H1 (cell line): ENCODE measurements around the gene CNGB1. TPM values are rescaled to one million over a fixed set of nuclear protein-coding genes. Genes with fewer than 3 reads are reported as not detected.

Source experiments
- CTCF ChIA-PET: fragments of 300-600 bp; sonication (Branson Sonifier 250); formaldehyde crosslinking; loops from one replicate; lab custom pipeline; 2021; ENCODE audit not compliant: partially characterized antibody; lab: Charles Lee
- POLR2A ChIA-PET: fragments of 300-600 bp; sonication (Branson Sonifier 250); formaldehyde crosslinking; loops from one replicate; lab custom pipeline; 2021; ENCODE audit warnings: inconsistent platforms; ENCODE audit not compliant: partially characterized antibody; lab: Charles Lee
- DNase-seq, 2 experiments: peaks; one replicate each; pipeline versions ENCODE4 v3.0.0 to v3.0.0-alpha.2; 2010 to 2022; ENCODE audit warnings: low spot score in 2 of 2, low read depth in 1 of 2, mixed read lengths in 1 of 2
- FAIRE-seq: peaks from 2 replicates; lab custom pipeline; 2011; peaks lifted over from hg19 to GRCh38; lab: Jason Lieb, UNC
- H2AFZ ChIP-seq: 2 replicates; pipeline ENCODE4 v1.8.1; 2012; ENCODE audit warnings: low read length, inconsistent platforms
- H2AK5ac ChIP-seq: 2 replicates; pipeline ENCODE4 v1.6.1; 2013; ENCODE audit warnings: low read depth, low read length
- H2BK120ac ChIP-seq: replicated peaks from 2 replicates; pipeline ENCODE3; 2013; ENCODE audit warnings: low read depth, low read length, inconsistent platforms
- H2BK12ac ChIP-seq: 2 replicates; pipeline ENCODE4 v1.6.1; 2013; ENCODE audit warnings: low read depth, low read length
- H2BK15ac ChIP-seq: 2 replicates; pipeline ENCODE4 v1.6.1; 2013; ENCODE audit warnings: low read length
- H2BK20ac ChIP-seq: 2 replicates; pipeline ENCODE4 v1.6.1; 2013; ENCODE audit warnings: low read length
- H2BK5ac ChIP-seq: 2 replicates; pipeline ENCODE4 v1.6.1; 2013; ENCODE audit warnings: low read depth, low read length
- H3K14ac ChIP-seq: 2 replicates; pipeline ENCODE4 v1.6.1; 2013; ENCODE audit warnings: inconsistent platforms; ENCODE audit not compliant: insufficient read length
- H3K18ac ChIP-seq: 2 replicates; pipeline ENCODE4 v1.6.1; 2013; ENCODE audit warnings: low read length; ENCODE audit errors: extremely low read depth
- H3K23ac ChIP-seq: 2 replicates; pipeline ENCODE4 v1.6.1; 2013; ENCODE audit warnings: inconsistent platforms; ENCODE audit not compliant: insufficient read length
- H3K23me2 ChIP-seq: 2 replicates; pipeline ENCODE4 v1.6.1; 2013; ENCODE audit warnings: low read depth, low read length
- H3K27ac ChIP-seq: 2 replicates; pipeline ENCODE4 v1.6.1; 2011; ENCODE audit warnings: low read depth, low read length, inconsistent platforms
- H3K27me3 ChIP-seq, 4 experiments: replicated peaks in 1 of 4; 1 replicate in 1 of 4; 2 replicates in 3 of 4; pipeline versions ENCODE4 v1.6.1 to v1.8.1; 2011 to 2013; ENCODE audit warnings: low read length in 3 of 4, mild to moderate bottlenecking in 3 of 4, inconsistent platforms in 2 of 4, mixed read lengths in 2 of 4, moderate library complexity in 1 of 4; ENCODE audit not compliant: control insufficient read depth in 3 of 4, insufficient read depth in 3 of 4; ENCODE audit errors: extremely low read depth in 1 of 4
- H3K36me3 ChIP-seq, 4 experiments: 2 replicates each; pipeline versions ENCODE4 v1.6.1 to v1.8.1; 2011 to 2013; ENCODE audit warnings: mild to moderate bottlenecking in 4 of 4, low read length in 3 of 4, moderate library complexity in 2 of 4, control low read depth in 1 of 4, inconsistent platforms in 1 of 4; ENCODE audit not compliant: insufficient read depth in 4 of 4, control insufficient read depth in 2 of 4
- H3K4ac ChIP-seq: replicated peaks from 2 replicates; pipeline ENCODE3; 2013; ENCODE audit warnings: low read length, low read depth, mixed read lengths, inconsistent platforms; ENCODE audit not compliant: insufficient read length
- H3K4me1 ChIP-seq, 4 experiments: replicated peaks in 1 of 4; 1 replicate in 1 of 4; 2 replicates in 3 of 4; pipeline versions ENCODE4 v1.6.1 to v1.8.1; 2011 to 2013; ENCODE audit warnings: low read length in 3 of 4, inconsistent platforms in 2 of 4, mixed read lengths in 1 of 4; ENCODE audit not compliant: insufficient read depth in 4 of 4, control insufficient read depth in 3 of 4
- H3K4me2 ChIP-seq, 2 experiments: 2 replicates each; pipeline versions ENCODE4 v1.6.1 to v1.8.1; 2011 to 2013; ENCODE audit warnings: low read depth in 2 of 2, low read length in 2 of 2, control low read depth in 1 of 2, inconsistent platforms in 1 of 2, mild to moderate bottlenecking in 1 of 2; ENCODE audit not compliant: insufficient read depth in 1 of 2
- H3K4me3 ChIP-seq, 4 experiments: fragments of 200-600, 300-600 bp in 1 of 4; sonication (generic), shearing (Covaris generic), sonication (Bioruptor Twin) in 1 of 4; 2 replicates each; pipeline versions ENCODE4 v1.5.1 to v1.8.1; 2011 to 2016; ENCODE audit warnings: low read length in 4 of 4, low read depth in 3 of 4, control low read depth in 2 of 4, inconsistent platforms in 2 of 4, mild to moderate bottlenecking in 2 of 4, mixed read lengths in 1 of 4, moderate library complexity in 1 of 4; ENCODE audit not compliant: insufficient read depth in 2 of 4; ENCODE audit errors: extremely low read depth in 1 of 4
- H3K56ac ChIP-seq: replicated peaks from 2 replicates; pipeline ENCODE3; 2013; ENCODE audit warnings: low read depth, mild to moderate bottlenecking, mixed read lengths, low read length, inconsistent platforms; ENCODE audit not compliant: insufficient read length
- H3K79me1 ChIP-seq: 2 replicates; pipeline ENCODE4 v1.6.1; 2013; ENCODE audit warnings: low read depth, low read length, control low read depth
- H3K79me2 ChIP-seq, 2 experiments: 2 replicates each; pipeline versions ENCODE4 v1.6.1 to v1.8.1; 2012 to 2013; ENCODE audit warnings: low read length in 2 of 2, mild to moderate bottlenecking in 2 of 2, inconsistent platforms in 1 of 2; ENCODE audit not compliant: insufficient read depth in 2 of 2, control insufficient read depth in 1 of 2
- H3K9ac ChIP-seq, 4 experiments: replicated peaks in 1 of 4; 1 replicate in 1 of 4; 2 replicates in 3 of 4; pipeline versions ENCODE4 v1.6.1 to v1.8.1; 2011 to 2013; ENCODE audit warnings: low read depth in 3 of 4, low read length in 3 of 4, control low read depth in 2 of 4, mild to moderate bottlenecking in 2 of 4, moderate library complexity in 2 of 4, inconsistent platforms in 1 of 4; ENCODE audit errors: extremely low read depth in 1 of 4
- H3K9me3 ChIP-seq, 2 experiments: 2 replicates each; pipeline versions ENCODE4 v1.6.1 to v1.8.1; 2012 to 2013; ENCODE audit warnings: mild to moderate bottlenecking in 2 of 2, moderate library complexity in 2 of 2, control low read depth in 1 of 2, inconsistent platforms in 1 of 2, low read depth in 1 of 2, low read length in 1 of 2, mixed read lengths in 1 of 2; ENCODE audit not compliant: insufficient read depth in 2 of 2
- H4K20me1 ChIP-seq, 2 experiments: replicated peaks in 1 of 2; 2 replicates each; pipeline versions ENCODE3 to v1.8.1; 2011 to 2013; ENCODE audit warnings: inconsistent platforms in 2 of 2, low read length in 2 of 2, mild to moderate bottlenecking in 1 of 2; ENCODE audit not compliant: insufficient read depth in 2 of 2, control insufficient read depth in 1 of 2
- H4K5ac ChIP-seq: 2 replicates; pipeline ENCODE4 v1.6.1; 2013; ENCODE audit warnings: low read length, low read depth, mixed read lengths, inconsistent platforms; ENCODE audit not compliant: insufficient read length
- H4K8ac ChIP-seq: 2 replicates; pipeline ENCODE4 v1.8.0; 2013; ENCODE audit warnings: mild to moderate bottlenecking, moderate library complexity, low read length, inconsistent platforms; ENCODE audit not compliant: insufficient read depth; ENCODE audit errors: extremely low read depth
- H4K91ac ChIP-seq: replicated peaks from 2 replicates; pipeline ENCODE3; 2013; ENCODE audit warnings: low read length, mixed read lengths, inconsistent platforms; ENCODE audit not compliant: insufficient read length
- CHD1 ChIP-seq: IDR thresholded peaks from 2 replicates; pipeline ENCODE4 v1.6.1; 2012; ENCODE audit warnings: low read depth, low read length, improper control_type of control experiment
- GABPA ChIP-seq: IDR thresholded peaks from 2 replicates; pipeline ENCODE4 v1.6.1; 2011; ENCODE audit warnings: mild to moderate bottlenecking, low read length, moderate library complexity, borderline replicate concordance; ENCODE audit not compliant: insufficient read depth
- GTF2F1 ChIP-seq: IDR thresholded peaks from 2 replicates; pipeline ENCODE4 v1.6.1; 2012; ENCODE audit warnings: low read depth, low read length, improper control_type of control experiment, borderline replicate concordance
- MAX ChIP-seq: IDR thresholded peaks from 2 replicates; pipeline ENCODE4 v1.6.1; 2012; ENCODE audit warnings: inconsistent platforms
- POU5F1 ChIP-seq: IDR thresholded peaks from 2 replicates; pipeline ENCODE4 v1.6.1; 2011; ENCODE audit warnings: low read depth, mild to moderate bottlenecking, low read length, moderate library complexity
- YY1 ChIP-seq: IDR thresholded peaks from 2 replicates; pipeline ENCODE4 v1.6.1; 2011; ENCODE audit warnings: low read depth, mild to moderate bottlenecking, low read length
- WGBS, 2 experiments: shearing (Covaris generic) in 1 of 2; methylation state at CpG; one replicate each; pipeline versions ENCODE4 v1.1.6 to v1.1.7; 2013 to 2015; ENCODE audit warnings: low lambda C conversion rate in 2 of 2, mixed read lengths in 2 of 2, inconsistent platforms in 1 of 2, low coverage in 1 of 2, missing lambda C conversion rate in 1 of 2; ENCODE audit not compliant: insufficient replicate concordance in 2 of 2, insufficient coverage in 1 of 2, insufficient read length in 1 of 2; ENCODE audit errors: extremely low coverage in 1 of 2, missing lambda C conversion rate in 1 of 2; 5-methylcytosine and 5-hydroxymethylcytosine counted together
- polyA plus RNA-seq, 7 experiments: library from polyadenylated mRNA; depleted of rRNA in 3 of 7; stranded (reverse) in 5 of 7; unstranded in 2 of 7; fragments of >200 nt in 5 of 7; fragments of 200-250 nt in 2 of 7; gene quantifications; 1 replicate in 5 of 7; 2 replicates in 1 of 7; 4 replicates in 1 of 7; pipeline versions ENCODE4 v1.2.1 to v1.2.3, GENCODE V29; 2011 to 2013; ENCODE audit warnings: missing spikeins in 2 of 7, mixed read lengths in 2 of 7
- total RNA-seq: library from RNA; stranded (reverse); fragmentation: NEBNext Ultra II Directional; extraction: Animal tissue kit (Norgen Biotek cat#: 25700); gene quantifications from 2 replicates; pipeline ENCODE4 v1.2.1, GENCODE V29; 2021

CNGB1 gene
- total and polyA plus RNA-seq, 2 of the 8 experiments (the other 6 are each of a cell fraction or from before 2014, with no cell fraction given): not detected

- no peak overlapping the region for H2AK5ac ChIP-seq
- no peak for FAIRE-seq
- ChIA-PET CTCF (interaction anchor here (0.6 to 26.3 kb wide), 7 partner anchors 12 to 192 kb away, joined by 3 to 305 read pairs (median 3); no protein-coding TSS in a partner anchor), POLR2A (interaction anchor here (1.9 kb wide), 1 partner anchor 10 kb away, joined by 6 read pairs; no protein-coding TSS in a partner anchor)
- H3K14ac ChIP-seq: no peak overlapping the region
- no peak overlapping the region for H3K27ac ChIP-seq
- no peak overlapping the region for H3K4ac ChIP-seq
- H3K36me3 ChIP-seq: no peaks in the 10 kb centered on the region
- TF ChIP-seq YY1: no peak
- no peak for TF ChIP-seq GTF2F1
- no peak for TF ChIP-seq CHD1
- no peak for TF ChIP-seq POU5F1
- no peak for TF ChIP-seq GABPA
- no peak for TF ChIP-seq MAX
- no peak overlapping the region for H4K91ac ChIP-seq
- WGBS, 2 experiments: 91% methylated on average over 8 of the region's 8 CpGs; no CpG with 5 or more reads in 1 of the 2 experiments
- H3K23me2 ChIP-seq: peaks cover 12% of the 10 kb centered on the region; the same call in 1 of the 2 replicates
- H2AFZ ChIP-seq: no peak overlapping the region
- no peak for DNase-seq
- H3K79me2 ChIP-seq: no peaks in the 10 kb centered on the region
- peaks cover 2 to 33% (median 19%) of the 10 kb centered on the region in 4 experiments for H3K27me3 ChIP-seq
- no peak overlapping the region for H4K5ac ChIP-seq
- H2BK15ac ChIP-seq: no peak overlapping the region
- no peaks in the 10 kb centered on the region for H3K79me1 ChIP-seq
- no peak overlapping the region for H3K9ac ChIP-seq
- peaks cover 0 to 1% of the 10 kb centered on the region in 2 experiments for H4K20me1 ChIP-seq
- H2BK12ac ChIP-seq: no peak overlapping the region
- no peak overlapping the region for H2BK5ac ChIP-seq
- no peak overlapping the region for H3K18ac ChIP-seq
- H3K4me2 ChIP-seq: no peak overlapping the region
- no peak overlapping the region for H2BK120ac ChIP-seq
- H3K56ac ChIP-seq: no peak overlapping the region
- H4K8ac ChIP-seq: no peak overlapping the region
- no peak overlapping the region for H3K4me3 ChIP-seq
- H3K4me1 ChIP-seq: peaks cover 0 to 11% (median 3%) of the 10 kb centered on the region in 4 experiments; a peak in 3 of 7 replicates
- H3K23ac ChIP-seq: no peak overlapping the region
- no peaks in the 10 kb centered on the region for H3K9me3 ChIP-seq
- no peak overlapping the region for H2BK20ac ChIP-seq
These were observed 16.7 kb upstream of the CNGB1 start for GRCh38 chr16:57987441-57988177.
